ENCODE results near the gene TSC2. TPM values are rescaled to one million over a fixed set of nuclear protein-coding genes. Genes with fewer than 3 reads are reported as not detected.

TSC2 gene
- polyA plus RNA-seq (2013, experiment 1 of 4), result 91.4 TPM
- 99.9 TPM for polyA plus RNA-seq (2013, experiment 2 of 4)
- 70.5 TPM for polyA plus RNA-seq (2013, experiment 3 of 4)
- 86.4 TPM for polyA plus RNA-seq (2013, experiment 4 of 4)

DNA sequence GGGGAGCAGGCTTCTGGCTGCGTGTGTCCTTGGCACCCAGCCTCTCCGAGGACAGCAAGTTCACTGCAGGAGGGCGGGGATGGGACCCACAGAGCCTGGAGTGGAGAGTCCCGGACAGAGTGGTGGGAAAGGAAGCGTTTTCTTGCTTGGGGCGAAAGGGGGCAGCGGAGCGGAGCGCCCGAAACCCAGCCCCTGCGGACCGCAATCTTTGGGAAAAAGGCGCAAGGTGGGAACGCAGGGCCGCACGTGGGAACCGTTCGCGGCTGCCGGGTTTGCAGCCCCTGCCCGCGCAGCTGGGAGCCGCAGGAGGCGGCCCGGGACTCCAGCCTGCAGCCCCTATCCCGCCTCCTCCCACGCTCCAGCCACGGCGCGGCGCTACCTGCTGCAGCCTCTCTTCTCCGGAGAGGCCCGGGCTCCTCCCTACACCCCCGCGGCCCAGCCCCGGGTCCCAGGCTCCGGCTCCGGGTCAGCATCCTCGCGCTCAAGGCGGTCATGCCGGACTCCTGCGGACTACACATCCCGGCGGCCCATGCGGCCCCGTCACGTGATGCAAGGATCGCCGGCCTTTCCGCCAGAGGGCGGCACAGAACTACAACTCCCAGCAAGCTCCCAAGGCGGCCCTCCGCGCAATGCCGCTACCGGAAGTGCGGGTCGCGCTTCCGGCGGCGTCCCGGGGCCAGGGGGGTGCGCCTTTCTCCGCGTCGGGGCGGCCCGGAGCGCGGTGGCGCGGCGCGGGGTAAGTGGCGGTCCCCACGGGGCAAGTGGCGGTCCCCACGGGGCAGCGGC lies at the start of gene TSC2, which contains the start of gene NTHL1:
TSC2 (plus strand) TSS at position 656 of the 786 bp plus-strand sequence. CDS start 631 bp downstream, outside the sequence.
NTHL1 (minus strand) TSS at position 505 of the 786 bp plus-strand sequence; CDS start at position 494, 11 bp downstream.
- Histone ChIP-seq H3K36me3 (ENCODE audit: control insufficient read depth, insufficient read depth, low read length) (no peaks in the 10 kb centered on the region), H3K27ac (ENCODE audit: insufficient read depth, low read depth, low read length, poor library complexity, severe bottlenecking) (no peak within 1 kb of the TSS), H3K4me3 (ENCODE audit: insufficient read depth, low read depth, low read length) (peak within 1 kb of the TSS; percentile 92), H3K9me3 (ENCODE audit: control insufficient read depth, low read length) (no peaks in the 10 kb centered on the region), H3K4me1 (ENCODE audit: control insufficient read depth, insufficient read depth, low read length) (no peaks in the 10 kb centered on the region), H3K27me3 (ENCODE audit: control insufficient read depth, insufficient read depth, low read length, poor library complexity, severe bottlenecking) (no peaks in the 10 kb centered on the region)
- 0 to 1% methylated on average over 81 of the region's 81 CpGs for WGBS, 2 experiments

- no peaks in the 10 kb centered on the region for H3K27me3 ChIP-seq (ENCODE audit: control insufficient read depth, insufficient read depth, low read length, poor library complexity, severe bottlenecking)
- H3K4me3 ChIP-seq (ENCODE audit: insufficient read depth, low read depth, low read length), result no peak overlapping the region
- no peak overlapping the region for H3K27ac ChIP-seq (ENCODE audit: insufficient read depth, low read depth, low read length, poor library complexity, severe bottlenecking)
- H3K9me3 ChIP-seq (ENCODE audit: control insufficient read depth, low read length), result no peaks in the 10 kb centered on the region
- H3K4me1 ChIP-seq (ENCODE audit: control insufficient read depth, insufficient read depth, low read length), result no peaks in the 10 kb centered on the region
- peaks cover 39% of the 10 kb centered on the region for H3K36me3 ChIP-seq (ENCODE audit: control insufficient read depth, insufficient read depth, low read length)
- WGBS, 2 experiments, result 95 to 96% methylated on average over 27 of the region's 27 CpGs
These were observed 49.4 kb upstream of the TSC2 start for GRCh38 chr16:1998360-1998835.

- Histone ChIP-seq H3K4me3 (ENCODE audit: insufficient read depth, low read depth, low read length) (no peak overlapping the region), H3K27ac (ENCODE audit: insufficient read depth, low read depth, low read length, poor library complexity, severe bottlenecking) (no peak overlapping the region), H3K4me1 (ENCODE audit: control insufficient read depth, insufficient read depth, low read length) (peaks cover 2% of the 10 kb centered on the region), H3K27me3 (ENCODE audit: control insufficient read depth, insufficient read depth, low read length, poor library complexity, severe bottlenecking) (no peaks in the 10 kb centered on the region), H3K9me3 (ENCODE audit: control insufficient read depth, low read length) (no peaks in the 10 kb centered on the region), H3K36me3 (ENCODE audit: control insufficient read depth, insufficient read depth, low read length) (peaks cover 39% of the 10 kb centered on the region)
- 95% methylated on average over 39 of the region's 39 CpGs for WGBS, 2 experiments
These were observed 48.7 kb upstream of the TSC2 start for GRCh38 chr16:1998852-1999801.

DNA sequence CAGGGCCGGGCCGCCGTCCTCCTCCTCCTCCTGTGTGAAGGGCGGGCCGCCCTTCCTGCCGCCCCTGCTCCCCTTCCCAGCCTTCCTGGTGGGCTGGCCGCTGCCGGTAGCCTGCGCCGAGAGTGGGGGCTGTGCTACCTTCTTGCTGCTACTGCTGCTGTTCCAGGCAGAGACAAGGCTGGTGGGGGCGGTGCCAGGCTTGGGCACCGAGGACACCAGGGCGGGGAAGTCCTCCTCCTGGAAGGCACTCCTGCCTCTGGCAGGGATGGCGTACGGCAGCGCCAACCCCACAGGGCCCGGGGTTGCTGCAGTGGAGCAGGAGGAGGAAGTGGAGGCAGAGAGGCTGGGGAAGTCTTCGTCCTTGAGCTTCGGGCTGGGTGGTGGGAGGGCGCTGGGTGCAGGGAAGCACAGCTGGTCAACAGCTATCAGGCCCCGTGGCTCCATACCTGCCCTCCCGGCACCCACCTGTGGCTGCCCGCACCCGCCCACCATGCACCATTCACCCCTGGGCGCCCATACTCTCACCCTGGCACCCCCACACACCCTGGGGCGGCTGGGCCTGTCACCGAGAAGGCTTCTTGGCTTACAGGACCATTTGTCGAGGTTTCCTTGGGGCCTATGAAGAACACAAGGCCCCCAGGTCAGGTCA lies 47.8 kb upstream of the TSC2 start:
- Histone ChIP-seq H3K36me3 (ENCODE audit: control insufficient read depth, insufficient read depth, low read length) (peaks cover 39% of the 10 kb centered on the region), H3K4me3 (ENCODE audit: insufficient read depth, low read depth, low read length) (no peak overlapping the region), H3K27me3 (ENCODE audit: control insufficient read depth, insufficient read depth, low read length, poor library complexity, severe bottlenecking) (no peaks in the 10 kb centered on the region), H3K27ac (ENCODE audit: insufficient read depth, low read depth, low read length, poor library complexity, severe bottlenecking) (no peak overlapping the region), H3K9me3 (ENCODE audit: control insufficient read depth, low read length) (no peaks in the 10 kb centered on the region), H3K4me1 (ENCODE audit: control insufficient read depth, insufficient read depth, low read length) (peaks cover 9% of the 10 kb centered on the region)
- WGBS, 2 experiments, result 95 to 96% methylated on average over 28 of the region's 28 CpGs

DNA sequence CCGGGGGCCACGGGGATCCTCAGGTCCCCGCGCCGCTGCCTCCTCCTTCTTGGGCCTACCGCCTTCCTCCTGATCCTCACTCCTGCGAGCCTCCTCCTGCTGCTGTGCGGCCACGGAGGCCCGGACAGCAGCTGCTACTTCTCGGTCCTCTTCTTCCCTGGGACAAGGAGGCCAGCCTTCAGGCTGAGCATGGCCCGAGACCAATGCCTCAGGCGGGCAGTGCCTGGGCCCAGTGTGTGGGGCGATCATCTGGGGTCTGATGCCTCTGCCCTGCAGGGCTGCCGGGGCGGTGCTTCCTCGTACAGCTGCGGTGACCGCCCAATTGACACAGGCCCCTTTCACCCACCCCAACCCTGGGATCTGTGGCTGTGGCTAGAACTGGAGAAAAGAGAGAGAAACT lies 46.8 kb upstream of the TSC2 start:
- Histone ChIP-seq H3K9me3 (ENCODE audit: control insufficient read depth, low read length) (no peaks in the 10 kb centered on the region), H3K27me3 (ENCODE audit: control insufficient read depth, insufficient read depth, low read length, poor library complexity, severe bottlenecking) (no peaks in the 10 kb centered on the region), H3K36me3 (ENCODE audit: control insufficient read depth, insufficient read depth, low read length) (peaks cover 39% of the 10 kb centered on the region), H3K27ac (ENCODE audit: insufficient read depth, low read depth, low read length, poor library complexity, severe bottlenecking) (no peak overlapping the region), H3K4me3 (ENCODE audit: insufficient read depth, low read depth, low read length) (no peak overlapping the region), H3K4me1 (ENCODE audit: control insufficient read depth, insufficient read depth, low read length) (peaks cover 17% of the 10 kb centered on the region)
- 95 to 96% methylated on average over 19 of the region's 19 CpGs for WGBS, 2 experiments

- Histone ChIP-seq H3K27ac (ENCODE audit: insufficient read depth, low read depth, low read length, poor library complexity, severe bottlenecking) (no peak overlapping the region), H3K36me3 (ENCODE audit: control insufficient read depth, insufficient read depth, low read length) (peaks cover 39% of the 10 kb centered on the region), H3K4me3 (ENCODE audit: insufficient read depth, low read depth, low read length) (no peak overlapping the region), H3K27me3 (ENCODE audit: control insufficient read depth, insufficient read depth, low read length, poor library complexity, severe bottlenecking) (no peaks in the 10 kb centered on the region), H3K4me1 (ENCODE audit: control insufficient read depth, insufficient read depth, low read length) (peaks cover 17% of the 10 kb centered on the region), H3K9me3 (ENCODE audit: control insufficient read depth, low read length) (no peaks in the 10 kb centered on the region)
- WGBS, 2 experiments, result 96% methylated on average over 53 of the region's 53 CpGs
These were observed 46.1 kb upstream of the TSC2 start for GRCh38 chr16:2001456-2002355.

GRCh38 chr16:2002406-2003230 lies 45.2 kb upstream of the TSC2 start:
- no peak overlapping the region for H3K27ac ChIP-seq (ENCODE audit: insufficient read depth, low read depth, low read length, poor library complexity, severe bottlenecking)
- H3K36me3 ChIP-seq (ENCODE audit: control insufficient read depth, insufficient read depth, low read length), result peaks cover 39% of the 10 kb centered on the region
- WGBS, 2 experiments, result 95 to 96% methylated on average over 47 of the region's 47 CpGs
- no peaks in the 10 kb centered on the region for H3K27me3 ChIP-seq (ENCODE audit: control insufficient read depth, insufficient read depth, low read length, poor library complexity, severe bottlenecking)
- H3K9me3 ChIP-seq (ENCODE audit: control insufficient read depth, low read length), result no peaks in the 10 kb centered on the region
- peaks cover 20% of the 10 kb centered on the region for H3K4me1 ChIP-seq (ENCODE audit: control insufficient read depth, insufficient read depth, low read length)
- H3K4me3 ChIP-seq (ENCODE audit: insufficient read depth, low read depth, low read length), result no peak overlapping the region

- WGBS, 2 experiments, result 94 to 95% methylated on average over 8 of the region's 8 CpGs
- H3K27me3 ChIP-seq (ENCODE audit: control insufficient read depth, insufficient read depth, low read length, poor library complexity, severe bottlenecking), result no peaks in the 10 kb centered on the region
- no peak overlapping the region for H3K27ac ChIP-seq (ENCODE audit: insufficient read depth, low read depth, low read length, poor library complexity, severe bottlenecking)
- no peaks in the 10 kb centered on the region for H3K9me3 ChIP-seq (ENCODE audit: control insufficient read depth, low read length)
- peaks cover 27% of the 10 kb centered on the region for H3K4me1 ChIP-seq (ENCODE audit: control insufficient read depth, insufficient read depth, low read length)
- peaks cover 39% of the 10 kb centered on the region for H3K36me3 ChIP-seq (ENCODE audit: control insufficient read depth, insufficient read depth, low read length)
- H3K4me3 ChIP-seq (ENCODE audit: insufficient read depth, low read depth, low read length), result no peak overlapping the region
These were observed 44.5 kb upstream of the TSC2 start for GRCh38 chr16:2003231-2003826.

Data from ectodermal cell (in vitro differentiated cells).